GM12801 (cell line): ENCODE results near the gene ING3.

Source experiments
- CTCF ChIP-seq: IDR thresholded peaks from one replicate; pipeline ENCODE4 v1.5.1; 2011; ENCODE audit warnings: control low read depth; ENCODE audit not compliant: insufficient read length; ENCODE audit errors: extremely low read depth

ING3 gene

GRCh38 chr7:120985130-120985758 is 34.7 kb downstream of the ING3 start:
- no peak for TF ChIP-seq CTCF

DNA sequence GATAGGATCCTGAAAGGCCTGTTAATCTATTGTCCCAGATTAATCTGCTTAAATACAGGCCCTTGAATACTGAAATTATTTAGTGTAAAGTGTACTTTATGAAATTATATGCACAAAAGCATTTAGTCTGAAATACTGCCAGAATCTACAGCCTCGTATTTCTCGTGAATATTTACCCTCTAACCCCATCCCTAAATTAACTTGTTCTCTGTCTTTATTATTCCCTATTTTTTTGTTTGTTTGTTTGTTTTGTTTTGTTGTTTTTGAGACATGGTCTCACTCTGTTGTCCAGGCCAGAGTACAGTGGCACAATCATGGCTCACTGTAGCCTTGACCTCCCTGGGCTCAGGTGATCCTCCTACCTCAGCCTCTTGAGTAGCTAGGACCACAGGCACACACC is 35.3 kb downstream of the ING3 start:
- no peak for TF ChIP-seq CTCF

- TF ChIP-seq CTCF, result no peak
These were observed 36.1 kb downstream of the ING3 start for GRCh38 chr7:120986650-120987049.

GRCh38 chr7:120987280-120987679 is 36.7 kb downstream of the ING3 start:
- no peak for TF ChIP-seq CTCF

DNA sequence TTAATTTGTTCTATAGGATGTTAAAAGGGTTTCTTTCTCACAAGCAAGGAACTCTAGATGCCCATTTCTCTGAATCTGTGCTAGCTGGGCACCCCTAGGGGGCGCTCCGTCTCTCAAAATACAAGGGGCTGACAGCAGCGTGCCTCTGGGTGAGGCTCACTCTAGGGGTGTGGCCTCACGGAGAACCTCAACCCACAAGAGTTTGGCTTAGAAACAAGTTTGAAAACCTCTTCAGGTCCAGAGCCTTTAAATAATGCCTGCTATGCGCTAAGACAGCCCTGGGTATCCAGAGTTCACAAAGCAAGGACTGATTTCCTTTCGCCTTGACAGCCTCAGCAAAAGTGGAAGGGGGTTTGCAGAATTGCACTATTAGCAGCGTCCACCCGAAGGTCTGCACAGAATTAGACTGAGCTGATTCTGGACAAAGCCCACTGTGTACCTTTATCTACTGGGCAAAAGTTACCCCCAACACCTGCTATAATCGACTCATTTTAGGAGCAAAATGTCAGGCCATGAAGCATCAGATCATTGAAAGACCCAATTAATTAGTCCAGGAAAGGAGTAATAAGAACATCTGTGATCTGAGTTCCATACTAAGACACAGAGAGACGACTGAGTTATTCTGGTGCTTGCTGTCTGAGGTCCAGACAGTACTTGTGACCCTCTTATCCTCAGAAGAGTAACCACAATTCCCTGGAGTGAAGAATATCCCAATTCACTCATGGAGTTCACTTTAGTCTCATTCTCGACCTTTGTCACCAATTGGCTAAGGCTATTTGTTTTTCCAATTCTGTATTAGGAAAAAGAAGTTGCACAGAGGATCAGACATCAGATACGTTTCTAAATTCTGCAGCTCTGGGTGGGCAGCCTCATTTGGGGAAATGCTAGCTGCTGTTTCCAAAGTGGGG is 37.4 kb downstream of the ING3 start:
- TF ChIP-seq CTCF, result no peak

GRCh38 chr7:120988591-120989256 is 38.1 kb downstream of the ING3 start, which contains the start of gene CPED1:
Gene CPED1, plus strand, starts transcription at chr7:120988711. Its CDS starts 911 bp downstream, at chr7:120989622.
- no peak for TF ChIP-seq CTCF

DNA sequence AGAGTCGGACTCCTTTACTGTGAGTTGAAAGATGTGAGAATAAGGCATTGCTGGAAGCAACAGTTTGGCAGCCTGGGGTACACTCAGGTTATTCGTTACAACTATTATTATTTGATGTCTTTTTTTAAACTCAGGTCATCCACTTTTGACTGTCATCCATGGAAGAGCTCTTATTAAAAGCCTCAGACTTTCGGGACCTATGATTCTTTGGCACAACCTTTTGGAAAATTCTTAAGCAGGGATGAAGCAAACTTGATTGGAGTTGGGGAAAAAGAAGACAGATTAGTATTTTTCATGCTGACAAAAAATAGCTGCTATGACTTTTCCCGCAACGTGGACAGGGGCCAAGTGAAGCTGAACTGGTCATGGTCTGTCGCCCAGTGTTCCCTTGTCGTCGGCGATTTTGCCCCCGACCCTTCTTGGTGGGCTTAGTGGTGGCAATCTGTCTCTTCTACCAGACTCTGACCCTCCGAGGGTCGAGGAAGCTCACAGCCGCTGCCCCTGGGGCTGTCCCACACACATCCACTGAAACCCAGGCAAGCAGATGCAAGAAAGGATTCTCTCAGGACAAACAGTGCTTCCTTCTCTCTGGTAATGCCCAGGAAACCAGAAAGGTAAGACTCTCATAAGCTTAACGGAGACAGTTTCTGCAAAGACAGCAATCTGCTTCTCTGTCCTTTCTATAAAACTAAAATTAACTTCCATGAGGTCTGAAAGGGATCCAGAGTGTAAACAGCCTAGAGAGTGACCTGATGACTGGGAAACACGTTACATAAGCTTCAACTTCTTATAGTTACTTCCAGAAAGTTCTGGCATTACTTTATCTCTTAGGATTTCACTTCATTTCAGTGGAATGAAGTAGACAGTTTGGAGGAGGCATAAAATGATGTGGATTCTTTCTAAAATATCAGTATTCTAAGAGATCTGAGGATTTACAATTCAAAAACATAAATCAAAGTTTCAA is 39.0 kb downstream of the ING3 start:
- TF ChIP-seq CTCF, result no peak
